Neutrophil (primary cell): ENCODE results near the gene PDCD1LG2.

Experiments
- H3K27ac ChIP-seq: fragments of 200-600 bp; sonication (generic); 2 replicates; pipeline ENCODE4 v1.5.1; 2016; ENCODE audit warnings: mild to moderate bottlenecking, moderate library complexity
- H3K27me3 ChIP-seq: fragments of 200-600 bp; sonication (generic); 2 replicates; pipeline ENCODE4 v1.6.0; 2016; ENCODE audit warnings: mild to moderate bottlenecking
- H3K36me3 ChIP-seq: fragments of 200-600 bp; sonication (generic); 2 replicates; pipeline ENCODE4 v1.5.1; 2017
- H3K4me1 ChIP-seq, 2 experiments: fragments of 200-600 bp in 1 of 2; sonication (generic) in 1 of 2; 1 replicate in 1 of 2; 2 replicates in 1 of 2; pipeline versions ENCODE4 v1.5.1 to v1.6.1; 2013 to 2016; ENCODE audit warnings: low read depth in 1 of 2, low read length in 1 of 2, mild to moderate bottlenecking in 1 of 2, moderate library complexity in 1 of 2; ENCODE audit not compliant: control insufficient read depth in 1 of 2, insufficient read depth in 1 of 2
- H3K4me3 ChIP-seq, 2 experiments: fragments of 200-600 bp in 1 of 2; sonication (generic) in 1 of 2; 1 replicate in 1 of 2; 2 replicates in 1 of 2; pipeline ENCODE4 v1.5.1; 2013 to 2016; ENCODE audit warnings: low read depth in 1 of 2, low read length in 1 of 2, mild to moderate bottlenecking in 1 of 2, moderate library complexity in 1 of 2
- H3K9me3 ChIP-seq: fragments of 200-600 bp; sonication (generic); 2 replicates; pipeline ENCODE4 v1.5.1; 2016
- CTCF ChIP-seq: fragments of 200-600 bp; sonication (generic); IDR thresholded peaks from 2 replicates; pipeline ENCODE4 v1.5.1; 2016; ENCODE audit warnings: antibody characterized with exemption

PDCD1LG2 gene

GRCh38 chr9:5511476-5511875 is 1.1 kb downstream of the PDCD1LG2 start:
- Histone ChIP-seq H3K4me1 (peaks cover 0 to 15% of the 10 kb centered on the region in 2 experiments), H3K27ac (no peak overlapping the region), H3K4me3 (no peak overlapping the region), H3K27me3 (no peaks in the 10 kb centered on the region), H3K9me3 (no peaks in the 10 kb centered on the region), H3K36me3 (no peaks in the 10 kb centered on the region)
- no peak for TF ChIP-seq CTCF

- TF ChIP-seq CTCF = no peak
- Histone ChIP-seq H3K4me3 (no peak overlapping the region), H3K36me3 (no peaks in the 10 kb centered on the region), H3K27me3 (no peaks in the 10 kb centered on the region), H3K4me1 (peaks cover 0 to 15% of the 10 kb centered on the region in 2 experiments), H3K9me3 (no peaks in the 10 kb centered on the region), H3K27ac (no peak overlapping the region)
Observed at GRCh38 chr9:5511935-5512580, 1.7 kb downstream of the PDCD1LG2 start.

DNA sequence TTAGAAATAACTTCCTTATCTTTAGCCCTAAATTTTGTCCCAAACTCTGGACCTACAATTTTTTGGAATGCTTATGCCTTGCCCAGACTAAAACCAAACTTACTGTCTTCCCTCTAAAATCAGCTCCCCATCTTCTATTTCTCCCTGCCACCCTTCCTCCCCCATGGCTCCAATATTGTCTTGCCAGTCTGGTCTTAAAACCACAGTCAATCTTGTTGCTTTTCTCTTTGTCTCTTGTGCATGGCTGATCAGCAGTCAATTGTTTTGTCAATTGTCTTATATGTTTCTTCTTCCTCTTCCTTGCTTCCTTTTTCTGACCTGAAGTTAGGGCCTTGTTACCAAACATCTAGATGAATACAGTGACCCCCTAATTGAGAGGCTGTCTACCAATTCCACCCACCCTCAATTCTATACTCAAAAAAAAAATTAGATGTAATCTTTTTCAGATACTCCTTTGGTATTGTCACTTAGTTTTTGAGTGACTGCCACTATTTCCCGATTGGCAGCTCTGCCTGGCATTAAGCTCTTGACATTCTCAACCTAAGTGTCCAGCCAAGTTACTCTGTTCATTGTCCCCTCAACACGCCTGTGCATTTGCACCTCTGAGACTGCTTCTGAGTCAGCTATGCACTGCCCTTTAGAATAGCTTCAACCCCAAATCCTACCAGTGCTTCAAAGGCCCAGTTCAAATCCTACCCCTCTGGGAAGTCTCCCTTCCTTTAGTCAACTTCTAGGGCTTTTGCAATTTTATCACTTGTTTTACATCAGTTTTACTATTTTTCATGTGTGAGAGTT is 2.5 kb downstream of the PDCD1LG2 start:
- H3K9me3 ChIP-seq = no peaks in the 10 kb centered on the region
- no peak overlapping the region for H3K27ac ChIP-seq
- no peaks in the 10 kb centered on the region for H3K27me3 ChIP-seq
- H3K4me3 ChIP-seq = no peak overlapping the region
- no peak for TF ChIP-seq CTCF
- H3K36me3 ChIP-seq = no peaks in the 10 kb centered on the region
- peaks cover 0 to 15% of the 10 kb centered on the region in 2 experiments for H3K4me1 ChIP-seq

DNA sequence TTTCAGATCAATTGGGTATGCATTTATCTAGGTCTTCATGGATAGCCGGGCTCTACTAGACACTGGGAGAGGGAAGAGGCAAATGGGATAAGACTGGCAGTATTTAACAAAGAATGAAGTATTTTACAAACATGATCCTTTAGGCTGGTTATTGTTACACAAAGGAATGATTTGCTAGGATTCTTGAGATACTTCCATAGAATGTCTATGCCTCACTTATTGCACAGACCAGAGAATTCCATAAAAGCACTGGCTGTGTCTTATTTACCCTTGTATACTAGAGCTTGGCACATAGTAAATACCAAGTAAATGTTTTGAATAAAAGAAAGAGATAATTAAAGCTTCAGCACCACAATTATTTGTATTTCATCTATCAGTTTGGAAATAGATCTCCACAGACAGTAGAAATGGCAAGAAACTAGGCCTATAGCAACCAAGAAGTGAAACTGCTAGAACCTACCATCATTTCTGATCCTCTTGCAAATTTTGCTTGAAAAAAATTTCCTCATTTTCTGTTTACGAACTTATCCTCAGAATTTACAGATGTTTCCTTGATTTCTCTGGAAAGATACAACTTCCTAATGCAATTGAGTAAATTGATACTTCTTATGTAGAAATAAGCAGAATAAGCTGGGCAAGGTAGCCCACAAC is 3.8 kb downstream of the PDCD1LG2 start:
- Histone ChIP-seq H3K27ac (no peak overlapping the region), H3K4me1 (peaks cover 0 to 15% of the 10 kb centered on the region in 2 experiments)
- TF ChIP-seq CTCF = no peak

GRCh38 chr9:5514617-5515260 is 4.4 kb downstream of the PDCD1LG2 start:
- H3K4me3 ChIP-seq = no peak overlapping the region
- no peak overlapping the region for H3K27ac ChIP-seq
- no peaks in the 10 kb centered on the region for H3K27me3 ChIP-seq
- no peaks in the 10 kb centered on the region for H3K36me3 ChIP-seq
- H3K4me1 ChIP-seq = peaks cover 0 to 11% of the 10 kb centered on the region in 2 experiments
- TF ChIP-seq CTCF = no peak
- H3K9me3 ChIP-seq = no peaks in the 10 kb centered on the region

More for the DNA sequence above, 3.8 kb downstream of the PDCD1LG2 start:
- no peaks in the 10 kb centered on the region for H3K27me3 ChIP-seq
- H3K9me3 ChIP-seq = no peaks in the 10 kb centered on the region
- no peaks in the 10 kb centered on the region for H3K36me3 ChIP-seq
- no peak overlapping the region for H3K4me3 ChIP-seq
